ENCODE measurements around the gene CCL17. TPM values are rescaled to one million over a fixed set of nuclear protein-coding genes. Genes with fewer than 3 reads are reported as not detected.

Gene CCL17
- total and polyA plus RNA-seq, 4 donors, result not detected

- no peak for DNase-seq (ENCODE audit: low spot score)
- Histone ChIP-seq H3K4me3 (ENCODE audit: low read depth in 1 of 3, low read length in 3 of 3) (no peak overlapping the region), H3K27ac (ENCODE audit: low read depth in 1 of 2, low read length in 2 of 2) (no peak overlapping the region), H3K9me3 (ENCODE audit: control insufficient read depth in 4 of 4, low read length in 3 of 4) (no peaks in the 10 kb centered on the region), H3K9ac (ENCODE audit: low read depth in 1 of 2, low read length in 2 of 2) (no peak overlapping the region), H3K27me3 (ENCODE audit: control insufficient read depth in 4 of 4, insufficient read depth in 4 of 4, low read length in 3 of 4) (no peaks in the 10 kb centered on the region), H3K36me3 (ENCODE audit: control insufficient read depth in 4 of 4, insufficient read depth in 3 of 4, low read depth in 1 of 4, low read length in 3 of 4) (no peaks in the 10 kb centered on the region), H3K4me1 (ENCODE audit: control insufficient read depth in 4 of 4, insufficient read depth in 4 of 4, low read length in 3 of 4) (peaks cover 0 to 3% (median 2%) of the 10 kb centered on the region in 4 donors)
- 82% methylated on average over 12 of the region's 12 CpGs for WGBS
- TF ChIP-seq ZBTB33 (IDR thresholded peaks at IDR 0.05) (no peak), HNF4A (conservative IDR thresholded peaks at IDR 0.05) (no peak), MAX (IDR thresholded peaks at IDR 0.05) (no peak), ATF3 (IDR thresholded peaks at IDR 0.05) (no peak), RXRA (IDR thresholded peaks at IDR 0.05) (no peak), REST (IDR thresholded peaks at IDR 0.05) (no peak)
These were observed 6.9 kb downstream of the CCL17 start for GRCh38 chr16:57411362-57411976.

GRCh38 chr16:57412584-57412983 lies 8.0 kb downstream of the CCL17 start:
- Histone ChIP-seq H3K9ac (ENCODE audit: low read depth in 1 of 2, low read length in 2 of 2) (no peak overlapping the region), H3K36me3 (ENCODE audit: control insufficient read depth in 4 of 4, insufficient read depth in 3 of 4, low read depth in 1 of 4, low read length in 3 of 4) (no peaks in the 10 kb centered on the region), H3K4me3 (ENCODE audit: low read depth in 1 of 3, low read length in 3 of 3) (no peak overlapping the region), H3K27ac (ENCODE audit: low read depth in 1 of 2, low read length in 2 of 2) (no peak overlapping the region), H3K27me3 (ENCODE audit: control insufficient read depth in 4 of 4, insufficient read depth in 4 of 4, low read length in 3 of 4) (no peaks in the 10 kb centered on the region), H3K4me1 (ENCODE audit: control insufficient read depth in 4 of 4, insufficient read depth in 4 of 4, low read length in 3 of 4) (peaks cover 5 to 14% (median 9%) of the 10 kb centered on the region in 4 donors), H3K9me3 (ENCODE audit: control insufficient read depth in 4 of 4, low read length in 3 of 4) (no peaks in the 10 kb centered on the region)
- no peak for TF ChIP-seq MAX (IDR thresholded peaks at IDR 0.05)
- no peak for DNase-seq (ENCODE audit: low spot score)
- 94% methylated on average over 9 of the region's 9 CpGs for WGBS

GRCh38 chr16:57413301-57413730 lies 8.7 kb downstream of the CCL17 start:
- Histone ChIP-seq H3K4me1 (ENCODE audit: control insufficient read depth in 4 of 4, insufficient read depth in 4 of 4, low read length in 3 of 4) (peaks cover 6 to 19% (median 13%) of the 10 kb centered on the region in 4 donors), H3K9me3 (ENCODE audit: control insufficient read depth in 4 of 4, low read length in 3 of 4) (no peaks in the 10 kb centered on the region), H3K27me3 (ENCODE audit: control insufficient read depth in 4 of 4, insufficient read depth in 4 of 4, low read length in 3 of 4) (no peaks in the 10 kb centered on the region), H3K36me3 (ENCODE audit: control insufficient read depth in 4 of 4, insufficient read depth in 3 of 4, low read depth in 1 of 4, low read length in 3 of 4) (no peaks in the 10 kb centered on the region), H3K9ac (ENCODE audit: low read depth in 1 of 2, low read length in 2 of 2) (no peak overlapping the region), H3K27ac (ENCODE audit: low read depth in 1 of 2, low read length in 2 of 2) (no peak overlapping the region), H3K4me3 (ENCODE audit: low read depth in 1 of 3, low read length in 3 of 3) (no peak overlapping the region)
- WGBS, result 87% methylated on average over 5 of the region's 5 CpGs
- no peak for DNase-seq (ENCODE audit: low spot score)
- no peak for TF ChIP-seq NR2F2 (IDR thresholded peaks at IDR 0.05)
- TF ChIP-seq ZBTB33 (IDR thresholded peaks at IDR 0.05), result no peak
- no peak for TF ChIP-seq FOXA2 (IDR thresholded peaks at IDR 0.05)
- TF ChIP-seq SP1 (IDR thresholded peaks at IDR 0.05), result no peak
